NCI-H82 treated with DMSO at 0.1 percent for 48 hours (cell line): Measurements from ENCODE around the gene TBC1D30.
"Not testable (repeated sequence)": the region's sequence is repeated elsewhere in the genome, so short reads cannot be mapped to it uniquely, and the experiment has no call there.

Source experiments
- DNase-seq: peaks from one replicate; lab custom pipeline; 2025; ENCODE audit not compliant: unreplicated experiment; lab: John Stamatoyannopoulos, UW

Gene TBC1D30

DNA sequence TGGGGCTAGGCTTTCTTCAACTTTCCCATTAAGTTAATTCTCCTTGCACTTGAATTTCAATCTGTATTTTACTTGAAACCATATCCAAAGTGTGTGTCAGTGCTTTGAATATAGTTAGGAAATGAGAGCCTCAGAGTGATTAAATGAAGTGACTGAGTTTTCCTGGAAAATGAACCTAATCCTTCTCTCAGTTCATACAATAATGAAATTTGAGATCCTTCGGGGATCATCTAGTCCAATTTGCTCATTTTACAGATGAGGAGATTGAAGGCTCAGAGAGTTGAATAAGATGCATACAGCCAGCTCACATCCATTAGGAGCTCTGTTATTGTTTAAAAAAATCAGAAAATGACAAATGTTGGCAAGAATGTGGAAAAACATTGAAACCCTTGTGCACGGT, 18.3 kb upstream of the TBC1D30 start:
- no peak for DNase-seq

DNA sequence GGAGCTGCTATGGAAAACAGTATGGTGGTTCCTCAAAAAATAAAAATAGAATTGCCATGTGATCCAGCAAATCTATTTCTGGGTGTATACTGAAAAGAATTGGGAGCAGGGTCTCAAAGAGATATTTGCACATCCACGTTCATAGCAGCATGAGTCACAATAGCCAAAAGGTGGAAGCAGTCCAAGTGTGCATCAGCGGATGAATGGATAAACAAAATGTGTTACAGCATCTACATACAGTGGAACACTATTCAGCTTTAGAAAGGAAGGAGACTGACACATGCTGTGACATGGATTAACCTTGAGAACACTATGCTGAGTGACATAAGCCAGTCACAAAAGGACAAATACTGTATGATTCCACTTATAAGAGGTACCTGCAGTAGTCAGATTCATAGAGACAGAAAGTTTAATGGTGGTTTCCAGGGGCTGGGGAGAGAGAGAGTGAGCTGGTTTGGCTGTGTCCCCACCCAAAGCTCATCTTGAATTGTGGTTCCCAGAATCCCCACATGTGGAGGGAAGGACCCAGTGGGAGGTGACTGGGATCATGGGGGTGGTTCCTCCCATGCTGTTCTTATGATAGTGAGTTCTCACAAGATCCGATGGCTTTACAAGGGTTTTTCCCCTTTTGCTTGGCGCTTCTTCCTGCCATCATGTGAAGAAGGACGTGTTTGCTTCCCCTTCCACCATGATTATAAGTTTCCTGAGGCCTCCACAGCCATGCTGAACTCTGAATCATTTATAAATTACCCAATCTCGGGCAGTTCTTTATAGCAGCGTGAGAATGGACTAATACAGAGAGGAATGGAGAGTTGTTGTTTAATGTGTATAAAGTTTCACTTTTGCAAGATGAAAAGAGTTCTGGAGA, 17.6 kb upstream of the TBC1D30 start:
- no peak for DNase-seq

DNA sequence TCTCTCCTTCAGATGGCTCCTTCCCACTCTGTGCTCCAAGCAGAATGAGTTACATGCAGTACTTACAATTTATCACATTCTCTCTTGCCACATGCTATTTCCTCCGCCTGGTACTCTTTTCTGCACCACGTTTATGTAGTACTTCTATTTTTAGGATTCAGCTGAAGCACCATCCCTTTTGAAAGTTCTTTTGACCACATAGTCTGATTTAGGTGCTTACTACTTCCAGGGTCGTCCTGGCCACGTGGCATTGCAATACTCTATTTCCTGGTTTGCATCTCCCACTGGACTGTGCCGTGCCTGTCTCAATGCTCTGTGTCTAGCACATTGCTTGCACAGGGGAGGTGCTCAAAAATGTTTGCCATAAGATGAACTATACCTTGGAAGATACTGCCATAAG, 16.3 kb upstream of the TBC1D30 start:
- no peak for DNase-seq

DNA sequence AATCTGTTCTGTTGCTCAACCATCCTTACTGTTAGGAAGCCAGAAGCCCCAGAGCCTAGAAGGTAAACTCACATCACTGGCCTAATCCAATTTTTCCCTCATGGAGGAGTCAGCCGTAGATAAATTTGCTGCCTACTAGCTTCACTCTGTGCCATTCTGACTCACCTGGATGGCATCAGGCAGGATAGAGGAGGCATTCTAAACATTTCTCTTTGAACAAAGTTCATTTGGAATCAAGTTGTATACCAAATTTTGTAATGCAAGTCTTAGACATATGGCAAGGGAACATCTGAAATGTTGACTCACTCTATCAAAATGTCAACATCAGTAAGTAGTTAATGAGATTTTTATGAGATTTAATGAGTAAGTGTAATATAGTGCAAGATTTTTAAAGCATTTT, 13.6 kb upstream of the TBC1D30 start:
- DNase-seq, result peak; percentile 95

DNA sequence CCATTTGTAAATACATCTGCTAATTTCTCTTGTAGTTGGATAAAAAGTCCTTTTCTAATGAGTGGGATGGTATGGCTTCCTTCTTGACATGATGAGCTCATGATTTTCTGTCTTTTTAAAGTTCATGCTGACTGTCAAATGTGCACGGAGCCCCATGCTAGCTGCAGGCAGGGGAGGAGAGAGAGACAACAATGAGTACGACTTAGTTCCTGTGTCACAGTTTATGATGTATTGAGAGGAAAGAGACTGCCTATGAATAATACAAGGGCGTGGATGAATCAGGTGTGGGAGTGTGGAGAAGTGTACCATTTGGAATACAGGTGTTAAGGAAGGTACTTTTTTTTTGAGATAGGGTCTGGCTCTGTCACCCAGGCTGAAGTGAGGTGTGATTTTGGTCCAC, 10.7 kb upstream of the TBC1D30 start:
- no peak for DNase-seq

DNA sequence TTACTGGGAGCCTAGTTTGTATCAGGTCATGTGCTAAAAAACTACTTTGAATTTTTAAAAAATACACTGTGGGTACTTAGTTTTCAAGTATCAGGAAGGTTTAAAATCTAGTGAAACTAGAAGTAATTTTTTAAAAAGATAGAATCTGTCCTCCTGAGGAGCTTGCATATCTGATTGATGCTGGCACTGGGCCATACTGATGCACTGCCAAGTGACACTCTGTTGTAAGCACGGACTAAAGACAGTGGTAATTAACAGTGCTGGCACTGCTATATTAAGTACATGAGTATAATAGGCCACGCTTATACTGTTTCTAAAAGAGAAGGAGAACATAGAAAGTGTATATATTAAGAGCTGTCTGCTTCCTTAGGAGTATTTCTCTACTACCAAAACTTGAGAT, 10.0 kb upstream of the TBC1D30 start:
- no peak for DNase-seq

DNA sequence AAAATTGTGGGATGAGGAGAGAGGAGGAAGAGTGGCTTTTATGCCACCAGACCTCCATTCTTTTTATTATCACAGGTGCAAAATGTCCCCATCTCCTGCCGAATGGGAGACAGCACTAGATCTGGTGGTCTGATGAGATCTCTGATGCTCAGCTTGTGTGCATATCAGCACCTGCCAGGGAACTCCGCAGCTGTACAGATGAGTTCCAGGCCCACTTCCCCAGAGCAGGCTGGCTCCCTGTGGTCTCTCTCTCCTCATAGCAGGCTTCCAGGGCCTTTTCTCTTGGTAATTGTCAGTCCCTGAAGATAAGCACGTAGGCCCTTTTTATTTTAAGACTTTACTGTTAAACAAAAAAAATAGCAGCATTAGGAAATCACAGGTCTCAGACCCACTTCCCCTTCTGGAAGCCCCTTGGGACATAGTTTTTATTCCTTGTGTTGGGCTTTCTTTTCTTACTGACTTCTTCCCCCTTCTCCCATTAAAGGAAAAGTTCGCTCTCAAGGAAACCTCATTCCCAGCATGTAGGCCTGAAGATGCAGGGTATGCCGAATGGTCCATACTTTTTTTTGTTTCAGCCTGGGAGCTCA, 4.5 kb upstream of the TBC1D30 start:
- no peak for DNase-seq

DNA sequence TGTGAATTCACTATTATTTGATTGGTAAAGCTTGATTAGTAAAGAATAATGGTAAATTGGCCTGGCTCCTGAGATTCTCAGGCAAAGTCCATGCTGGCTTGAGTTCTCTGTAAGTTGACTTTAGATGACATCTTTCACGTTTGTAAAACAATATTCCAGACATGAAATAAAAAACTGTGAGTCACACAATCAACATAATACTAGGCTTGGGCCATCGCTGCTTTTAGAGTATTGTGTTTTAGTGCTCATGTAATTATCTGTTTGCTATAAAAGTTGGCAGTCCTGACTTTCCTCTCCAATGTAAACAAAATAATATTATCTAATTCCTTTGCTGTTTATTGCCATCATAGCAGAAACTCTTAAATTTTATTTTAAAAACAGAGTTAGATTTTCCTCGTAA, 3.9 kb upstream of the TBC1D30 start:
- DNase-seq, result no peak

DNA sequence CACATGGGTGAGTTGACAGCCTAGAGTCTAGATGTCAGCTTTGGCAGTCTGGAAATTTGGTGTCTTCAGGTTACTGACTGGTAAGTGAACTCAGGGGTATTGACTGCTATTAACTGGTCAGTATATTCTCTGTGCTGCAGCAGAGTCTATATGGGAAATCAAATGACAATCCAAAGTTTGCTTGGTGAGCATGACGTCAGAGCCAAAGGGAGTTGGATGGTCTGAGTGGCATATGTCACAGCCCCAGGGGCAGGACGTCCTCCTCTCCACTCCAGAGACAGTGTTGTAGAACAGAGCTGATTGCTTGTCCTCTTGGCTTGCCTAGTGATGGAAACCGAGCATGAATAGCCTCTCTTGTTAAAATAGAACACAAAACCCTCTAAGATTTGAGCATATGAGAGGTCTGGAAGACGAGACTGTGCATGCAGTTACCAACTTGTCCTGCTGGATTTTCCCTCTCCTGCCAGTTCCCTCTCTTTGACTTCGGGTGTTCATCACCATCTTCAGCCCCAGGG, 3.3 kb upstream of the TBC1D30 start:
- DNase-seq, result no peak

DNA sequence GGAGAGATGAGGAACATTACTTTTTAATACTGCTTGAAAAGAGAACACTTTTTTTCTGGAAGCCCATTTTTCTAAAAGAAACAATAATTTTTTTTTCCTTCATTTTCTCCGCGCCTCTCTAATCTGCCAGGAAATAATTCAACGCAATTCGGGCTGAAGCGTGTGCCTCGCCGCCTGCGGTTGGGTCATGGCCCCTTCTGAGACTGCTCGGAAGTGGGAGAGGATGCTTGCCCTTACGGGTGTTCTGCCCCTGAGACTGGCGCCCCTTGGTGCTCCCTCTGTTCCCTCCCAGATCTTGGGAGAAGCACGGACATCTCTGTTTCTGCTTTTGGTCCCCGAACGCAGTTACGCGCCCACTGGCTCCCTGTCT, 332 bp upstream of the TBC1D30 start:
- no peak for DNase-seq

DNA sequence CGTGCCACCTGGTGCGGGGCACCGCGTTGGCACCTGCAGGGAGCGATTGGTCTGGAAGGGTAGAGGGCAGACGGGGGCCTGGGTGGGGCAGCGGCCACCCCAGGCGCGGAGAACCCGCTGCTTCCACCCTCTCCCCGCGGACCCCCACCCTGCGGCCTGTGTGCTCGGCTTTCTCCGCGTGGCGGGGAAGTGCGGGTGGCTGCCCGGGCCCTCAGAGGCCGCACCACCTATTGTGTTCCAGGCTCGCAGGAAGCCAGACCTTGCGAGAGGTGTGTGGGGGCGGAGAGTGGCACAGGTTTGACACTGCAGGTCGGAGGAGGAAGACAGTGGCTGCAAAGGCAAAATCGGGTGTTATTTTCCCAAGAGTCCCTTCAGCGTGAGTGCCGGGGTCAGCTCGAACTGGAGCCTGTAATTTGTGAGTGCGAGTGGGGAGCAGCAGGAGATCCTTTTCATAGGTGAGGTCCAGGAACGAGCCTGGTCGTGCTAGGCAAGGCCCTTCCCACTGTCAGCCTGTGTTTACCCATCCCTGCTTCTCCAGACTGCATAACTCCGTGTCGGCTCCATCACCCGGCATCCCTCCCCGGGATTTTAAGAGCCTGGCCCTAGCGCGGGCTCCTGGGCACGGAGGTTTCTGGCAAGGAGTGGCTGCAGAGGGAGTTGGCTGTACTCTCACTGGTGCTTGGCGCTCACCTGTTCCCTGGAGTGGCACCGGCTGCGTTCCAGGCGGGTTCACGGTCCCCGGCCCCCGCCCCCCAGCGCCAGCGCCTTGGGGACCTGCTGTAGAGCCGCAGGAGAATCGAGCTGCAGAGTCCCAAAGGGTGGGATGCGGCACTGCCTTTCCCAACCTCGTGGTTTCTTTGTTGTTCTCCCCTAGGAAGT, 935 bp downstream of the TBC1D30 start:
- DNase-seq, result no peak

DNA sequence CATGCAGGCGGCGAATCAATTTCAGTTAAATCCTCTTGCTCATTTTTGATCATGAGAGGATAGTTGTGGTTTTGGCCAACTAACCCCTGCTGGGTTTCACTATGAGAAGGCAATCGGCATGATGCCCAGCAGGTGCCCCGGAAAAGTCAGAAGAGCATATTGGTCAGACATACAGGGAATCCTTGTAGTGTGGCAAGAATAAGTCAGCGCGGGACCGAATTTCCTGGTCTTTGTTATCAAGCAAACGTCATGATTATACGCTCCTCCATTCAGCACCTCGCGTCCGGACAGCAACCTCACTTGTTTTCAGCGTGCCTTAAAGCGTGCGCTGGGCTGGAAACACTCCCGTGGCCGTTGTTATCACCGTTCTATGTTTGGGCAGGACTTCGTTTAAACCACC, 1.8 kb downstream of the TBC1D30 start:
- DNase-seq, result no peak

DNA sequence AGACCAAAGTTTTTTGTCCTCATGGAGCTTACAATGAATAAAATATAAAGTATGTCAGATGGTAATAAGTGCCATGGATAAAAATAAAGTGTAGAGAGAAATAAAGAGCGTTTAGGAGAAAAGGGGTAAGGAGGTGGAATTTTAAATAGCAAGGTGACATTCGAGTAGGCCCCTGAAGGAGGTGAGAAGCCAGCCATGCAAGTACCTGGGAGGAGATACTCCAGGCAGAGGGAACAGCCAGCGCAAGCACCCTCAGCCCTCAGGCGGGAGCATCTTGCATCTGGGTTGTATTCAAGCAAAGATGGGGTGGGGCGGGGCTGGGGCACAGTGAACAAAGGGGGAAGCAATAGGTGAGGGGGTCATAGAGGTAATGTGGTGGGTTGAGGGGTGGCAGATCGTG, 4.3 kb downstream of the TBC1D30 start:
- no peak for DNase-seq

DNA sequence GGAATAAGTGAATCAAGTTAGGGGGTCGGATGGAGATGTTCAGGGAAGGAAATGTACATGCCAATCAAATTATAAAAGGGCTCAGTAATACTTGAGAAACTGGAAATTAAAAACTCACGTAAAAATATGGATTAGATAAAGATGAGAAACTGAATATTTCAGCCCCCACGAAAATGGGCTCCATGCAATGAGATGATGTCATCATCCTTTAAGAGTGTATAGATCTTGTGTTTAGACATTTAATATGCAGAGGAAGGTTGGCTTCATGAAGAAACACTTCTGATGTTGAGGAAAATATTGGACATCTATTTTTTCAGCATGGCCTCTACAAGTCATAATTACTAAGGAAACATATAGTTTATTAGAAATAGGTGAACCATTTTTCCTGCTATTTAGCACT, 9.5 kb downstream of the TBC1D30 start:
- no peak for DNase-seq

DNA sequence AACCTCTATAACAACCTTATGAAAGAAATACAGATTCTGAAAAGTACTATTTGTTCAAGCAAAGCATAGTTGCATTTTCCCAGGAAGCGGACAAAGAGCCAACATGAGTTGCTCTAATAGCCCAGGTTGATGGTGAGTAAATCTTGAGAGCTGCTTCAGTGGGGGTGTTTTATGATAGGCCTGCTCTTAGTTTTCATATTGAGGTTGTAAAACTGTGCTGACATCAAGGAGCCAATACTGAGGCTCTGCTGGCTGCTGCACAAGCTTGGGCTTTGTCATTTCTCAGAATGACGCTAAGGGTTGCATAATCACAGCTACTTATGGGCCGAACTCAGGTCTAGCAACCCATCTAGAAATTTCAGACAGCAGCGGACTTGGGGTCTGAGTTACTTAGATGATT, 11.5 kb downstream of the TBC1D30 start:
- DNase-seq, result no peak

DNA sequence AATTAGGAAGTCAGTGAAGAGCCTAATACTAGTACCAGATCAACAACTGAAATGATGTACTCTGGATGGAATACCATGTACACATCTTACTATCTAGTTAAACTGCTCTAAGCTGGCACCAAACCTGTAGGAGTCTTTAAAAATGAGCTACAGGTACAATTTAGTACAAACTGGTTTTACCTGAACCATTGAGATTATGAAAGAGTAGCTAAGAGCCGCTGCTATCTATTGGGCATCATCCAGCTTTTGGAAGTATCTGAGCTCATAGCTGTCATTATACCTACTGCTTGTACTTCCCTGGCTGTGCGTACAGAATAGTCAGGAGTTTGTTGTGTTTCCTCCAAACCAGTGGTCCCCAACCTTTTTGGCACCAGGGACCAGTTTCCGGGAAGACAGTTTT, 12.4 kb downstream of the TBC1D30 start:
- no peak for DNase-seq

DNA sequence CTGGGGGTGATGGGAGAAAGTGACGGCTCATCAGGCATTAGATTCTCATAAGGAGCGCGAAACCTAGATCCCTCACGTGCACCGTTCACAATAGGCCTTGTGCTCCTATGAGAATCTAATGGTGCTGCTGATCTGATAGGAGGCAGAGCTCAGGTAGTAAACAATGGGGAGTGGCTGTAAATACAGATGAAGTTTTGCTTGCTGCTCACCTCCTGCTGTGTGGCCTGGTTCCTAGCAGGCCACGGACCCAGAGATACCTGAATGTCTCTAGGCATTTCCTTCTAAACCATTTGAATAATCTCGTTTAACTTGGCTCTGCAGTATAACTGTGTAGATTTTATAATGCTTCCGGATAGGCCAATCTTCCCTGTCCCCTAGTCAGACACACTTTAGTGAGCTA, 13.0 kb downstream of the TBC1D30 start:
- no peak for DNase-seq

DNA sequence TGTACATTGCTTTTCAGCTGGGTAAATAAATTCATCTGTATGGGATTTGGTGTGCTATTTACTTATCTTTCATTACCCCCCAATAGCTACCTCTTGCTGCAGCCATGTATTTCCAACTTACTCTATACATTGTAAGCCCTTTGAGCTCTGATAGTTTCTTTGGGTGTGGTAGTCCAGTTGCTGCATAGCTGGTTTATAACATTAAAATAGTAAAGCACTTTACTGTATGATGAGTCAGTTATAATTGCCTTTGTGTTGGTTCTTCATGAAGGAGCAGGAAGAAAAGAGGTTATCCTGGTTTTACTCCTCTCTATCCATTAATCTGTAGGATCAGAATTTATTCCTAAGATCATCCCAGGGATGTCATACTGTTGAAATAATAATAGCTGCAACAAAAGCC, 15.7 kb downstream of the TBC1D30 start:
- DNase-seq, result no peak

DNA sequence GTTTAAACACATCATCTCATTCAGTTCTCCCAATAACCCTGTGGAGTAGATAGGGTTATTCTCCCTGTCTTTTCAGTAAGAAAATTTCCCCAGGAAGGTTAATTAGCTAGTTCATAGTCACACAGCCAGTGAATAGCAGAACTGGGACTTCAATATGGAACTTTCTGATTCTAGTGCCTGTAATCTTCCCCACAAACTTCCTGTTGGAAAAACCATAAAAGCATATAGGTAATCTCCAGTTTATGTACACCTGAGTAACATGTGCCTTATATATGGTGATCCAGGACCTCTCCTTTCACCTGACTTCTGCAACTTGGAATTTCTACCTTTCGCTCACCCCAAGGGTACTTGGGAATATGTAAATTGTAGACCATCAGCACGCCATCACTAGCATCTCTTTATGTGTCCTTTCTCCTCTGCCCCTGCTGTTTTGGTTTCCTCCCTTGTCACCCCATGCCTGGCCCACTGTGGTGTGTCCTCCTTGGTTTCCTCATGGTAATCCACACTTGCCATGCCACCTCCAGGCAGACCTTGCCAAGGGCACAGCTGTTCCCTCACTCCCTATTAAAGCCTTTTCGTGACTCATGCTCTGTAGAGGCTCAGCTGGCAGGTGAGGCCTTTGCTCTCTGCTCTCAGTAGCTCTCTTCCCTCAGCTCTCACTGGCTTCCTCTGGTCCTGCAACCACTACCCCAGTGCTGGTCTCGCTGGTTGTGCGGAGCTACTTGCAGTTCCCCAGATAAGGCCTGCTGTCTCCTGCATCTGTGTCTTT, 16.7 kb downstream of the TBC1D30 start:
- no peak for DNase-seq

DNA sequence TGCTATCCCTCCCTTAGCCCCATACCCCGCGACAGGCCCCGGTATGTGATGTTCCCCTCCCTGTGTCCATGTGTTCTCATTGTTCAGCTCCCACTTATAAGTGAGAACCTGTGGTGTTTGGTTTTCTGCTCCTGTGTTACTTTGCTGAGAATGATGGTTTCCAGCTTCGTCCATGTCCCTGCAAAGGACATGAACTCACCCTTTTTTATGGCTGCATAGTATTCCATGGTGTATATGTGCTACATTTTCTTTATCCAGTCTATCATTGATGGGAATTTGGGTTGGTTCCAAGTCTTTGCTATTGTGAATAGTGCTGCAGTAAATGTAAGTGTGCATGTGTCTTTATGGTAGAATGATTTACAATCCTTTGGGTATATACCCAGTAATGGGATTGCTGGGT, 24.0 kb downstream of the TBC1D30 start:
- DNase-seq, result not testable (repeated sequence)
